Measurements from ENCODE around the gene PITPNC1. TPM values are rescaled to one million over a fixed set of nuclear protein-coding genes. Genes with fewer than 3 reads are reported as not detected.
A peak's percentile ranks its signal among the peaks of the same experiment; 100 is the strongest.
"Not testable (repeated sequence)": the region's sequence is repeated elsewhere in the genome, so short reads cannot be mapped to it uniquely, and the experiment has no call there.

PITPNC1 gene
- total RNA-seq, 1 donor: 25.7 TPM

- DNase-seq (ENCODE audit: low read depth): no peak
- no peak overlapping the region for H3K4me3 ChIP-seq (ENCODE audit: low read depth, low read length)
- no peak for TF ChIP-seq CTCF (IDR thresholded peaks at IDR 0.05; ENCODE audit: insufficient read depth, low read length)
These were observed 93.1 kb downstream of the PITPNC1 start for GRCh38 chr17:67470163-67470562.

- TF ChIP-seq CTCF (IDR thresholded peaks at IDR 0.05; ENCODE audit: insufficient read depth, low read length): no peak
- H3K4me3 ChIP-seq (ENCODE audit: low read depth, low read length): no peak overlapping the region
- no peak for DNase-seq (ENCODE audit: low read depth)
These were observed 94.0 kb downstream of the PITPNC1 start for GRCh38 chr17:67471118-67471517.

GRCh38 chr17:67472606-67473005 is 95.5 kb downstream of the PITPNC1 start:
- H3K4me3 ChIP-seq (ENCODE audit: low read depth, low read length): not testable (repeated sequence)
- DNase-seq (ENCODE audit: low read depth): peak; percentile 60

GRCh38 chr17:67474081-67474661 is 97.1 kb downstream of the PITPNC1 start:
- peak; percentile 20 for TF ChIP-seq CTCF (IDR thresholded peaks at IDR 0.05; ENCODE audit: insufficient read depth, low read length)
- no peak overlapping the region for H3K4me3 ChIP-seq (ENCODE audit: low read depth, low read length)
- DNase-seq (ENCODE audit: low read depth): peak; percentile 97

GRCh38 chr17:67475161-67475937 is 98.3 kb downstream of the PITPNC1 start:
- no peak overlapping the region for H3K4me3 ChIP-seq (ENCODE audit: low read depth, low read length)
- DNase-seq (ENCODE audit: low read depth): peak; percentile 79
- peak; percentile 90 for TF ChIP-seq CTCF (IDR thresholded peaks at IDR 0.05; ENCODE audit: insufficient read depth, low read length)

- no peak overlapping the region for H3K4me3 ChIP-seq (ENCODE audit: low read depth, low read length)
- no peak for DNase-seq (ENCODE audit: low read depth)
- no peak for TF ChIP-seq CTCF (IDR thresholded peaks at IDR 0.05; ENCODE audit: insufficient read depth, low read length)
These were observed 99.8 kb downstream of the PITPNC1 start for GRCh38 chr17:67476787-67477335.

GRCh38 chr17:67477687-67478086 is 100.6 kb downstream of the PITPNC1 start:
- peak; percentile 66 for DNase-seq (ENCODE audit: low read depth)
- no peak for TF ChIP-seq CTCF (IDR thresholded peaks at IDR 0.05; ENCODE audit: insufficient read depth, low read length)
- peak overlapping the region; percentile 40 for H3K4me3 ChIP-seq (ENCODE audit: low read depth, low read length)

Measured in fibroblast of the aortic adventitia (primary cell).